Measurements from ENCODE around the gene ADAMTS16.
A peak's percentile ranks its signal among the peaks of the same experiment; 100 is the strongest.

The ADAMTS16 gene

DNA sequence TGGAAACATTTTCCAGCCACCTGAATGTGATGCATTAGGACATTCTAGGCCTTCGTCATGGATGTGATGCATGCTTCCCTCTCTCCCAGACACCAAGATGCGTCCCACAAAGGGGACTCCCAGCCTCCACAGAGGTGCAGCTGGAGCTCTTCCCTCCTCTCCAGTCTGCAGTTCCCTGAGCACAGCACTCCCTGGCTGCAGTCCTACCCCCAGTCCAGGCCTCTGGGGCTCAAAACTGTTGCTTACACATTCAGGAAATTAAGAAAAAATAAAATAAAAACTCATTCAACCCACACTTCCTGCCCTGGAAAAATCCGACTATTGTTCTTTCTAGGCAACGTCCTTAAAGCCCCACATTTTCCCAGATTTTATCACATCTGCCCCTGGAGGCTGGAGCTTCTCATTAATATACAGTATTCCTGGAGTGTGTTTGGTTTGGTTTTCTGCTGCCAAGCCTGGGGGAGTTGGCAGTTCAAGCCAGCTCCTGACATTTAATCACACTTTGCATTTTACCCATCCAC is 204.0 kb downstream of the ADAMTS16 start:
- peak; percentile 28 for DNase-seq (ENCODE audit: low read depth, low spot score)

- no peak for DNase-seq (ENCODE audit: low read depth, low spot score)
Measured at GRCh38 chr5:5344606-5345005, 204.5 kb downstream of the ADAMTS16 start.

- no peak for DNase-seq (ENCODE audit: low read depth, low spot score)
Measured at GRCh38 chr5:5347442-5347841, 207.3 kb downstream of the ADAMTS16 start.

- no peak for DNase-seq (ENCODE audit: low read depth, low spot score)
Measured at GRCh38 chr5:5348135-5348534, 208.0 kb downstream of the ADAMTS16 start.

DNA sequence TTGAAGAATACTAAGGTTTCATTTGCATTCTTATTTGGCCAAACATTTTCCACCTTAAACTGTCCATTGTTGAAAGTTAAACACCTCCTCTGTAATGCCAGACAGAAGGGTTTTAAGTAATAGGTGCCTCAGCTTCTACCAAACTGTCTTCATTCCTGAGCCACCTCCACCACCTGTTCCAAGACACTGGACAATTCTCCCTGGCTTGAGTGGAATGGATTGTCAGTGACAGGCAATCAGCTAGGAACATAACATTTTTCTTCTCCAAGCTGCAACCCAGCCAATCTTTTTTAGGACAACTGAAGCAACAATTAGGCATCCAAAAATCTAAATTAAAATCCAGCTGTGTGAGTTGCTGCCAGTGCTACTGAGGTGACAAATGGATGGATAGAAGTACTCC is 208.4 kb downstream of the ADAMTS16 start:
- DNase-seq (ENCODE audit: low read depth, low spot score) = no peak

GRCh38 chr5:5350101-5350500 is 210.0 kb downstream of the ADAMTS16 start:
- DNase-seq (ENCODE audit: low read depth, low spot score) = peak; percentile 57

DNA sequence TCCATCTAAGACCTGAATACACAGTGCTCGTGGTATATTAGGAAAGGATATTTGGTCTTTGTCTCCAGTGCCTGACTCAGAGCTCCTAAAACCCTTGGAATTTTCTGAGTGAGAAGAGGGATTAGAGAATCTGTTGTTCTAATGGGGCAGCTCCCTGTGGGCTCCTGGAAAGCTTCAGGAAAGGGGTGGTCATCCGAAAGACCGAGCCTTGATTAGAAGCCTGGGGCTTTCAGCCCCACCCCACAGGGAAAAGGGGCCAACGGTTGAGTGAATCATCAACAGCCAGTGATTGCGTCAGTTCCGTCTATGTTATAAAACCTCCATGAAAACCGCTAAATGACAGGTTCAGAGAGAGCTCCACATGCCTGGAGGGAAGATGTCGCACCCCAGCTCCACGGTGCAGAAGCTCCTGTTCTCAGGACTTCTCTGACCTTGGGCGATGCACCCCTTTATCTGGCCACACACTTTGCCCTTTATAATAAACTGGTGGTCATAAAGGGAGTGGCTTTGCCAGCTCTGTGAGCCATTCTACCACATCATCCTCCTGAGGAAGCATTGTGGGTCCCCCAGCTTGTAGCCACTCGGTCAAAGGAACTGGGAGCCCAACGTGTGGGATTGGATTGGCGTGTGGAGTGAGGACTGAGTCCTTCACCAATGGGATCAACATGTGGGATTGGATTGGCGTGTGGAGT is 211.3 kb downstream of the ADAMTS16 start:
- peak; percentile 79 for DNase-seq (ENCODE audit: low read depth, low spot score)

- DNase-seq (ENCODE audit: low read depth, low spot score) = no peak
Measured at GRCh38 chr5:5352675-5353074, 212.5 kb downstream of the ADAMTS16 start.

- no peak for DNase-seq (ENCODE audit: low read depth, low spot score)
Measured at GRCh38 chr5:5353681-5354080, 213.6 kb downstream of the ADAMTS16 start.

- DNase-seq (ENCODE audit: low read depth, low spot score) = no peak
Measured at GRCh38 chr5:5356765-5357164, 216.6 kb downstream of the ADAMTS16 start.

GRCh38 chr5:5359618-5360017 is 219.5 kb downstream of the ADAMTS16 start:
- no peak for DNase-seq (ENCODE audit: low read depth, low spot score)

- DNase-seq (ENCODE audit: low read depth, low spot score) = no peak
Measured at GRCh38 chr5:5360363-5360940, 220.3 kb downstream of the ADAMTS16 start.

DNA sequence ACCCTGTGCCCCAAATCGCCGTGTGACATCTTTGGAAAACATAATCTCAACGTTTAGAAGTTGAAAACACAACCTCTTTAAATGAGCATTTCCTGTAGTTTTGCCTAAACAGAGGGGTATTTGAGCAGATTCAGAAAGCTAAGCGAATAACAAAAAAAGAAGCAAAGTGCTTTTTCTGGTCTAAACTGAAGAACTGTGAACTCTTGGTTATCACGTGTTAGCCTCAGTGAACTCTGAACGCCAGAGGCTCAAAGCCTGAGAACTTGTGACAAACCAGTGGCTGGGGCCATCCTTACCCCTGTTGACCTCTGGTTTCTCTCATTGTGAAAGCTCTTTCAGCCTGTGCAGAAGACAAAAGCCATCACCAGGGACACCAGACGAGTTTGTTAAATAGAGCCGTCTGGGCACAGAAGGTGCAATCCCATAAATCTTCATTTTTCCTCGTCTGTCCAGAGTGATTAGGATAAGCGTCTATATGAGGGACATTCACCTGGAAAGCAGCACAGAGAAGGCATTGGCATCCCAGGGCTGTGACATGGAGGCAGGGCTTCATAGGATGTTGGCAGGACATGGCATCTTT is 220.9 kb downstream of the ADAMTS16 start:
- no peak for DNase-seq (ENCODE audit: low read depth, low spot score)

DNA sequence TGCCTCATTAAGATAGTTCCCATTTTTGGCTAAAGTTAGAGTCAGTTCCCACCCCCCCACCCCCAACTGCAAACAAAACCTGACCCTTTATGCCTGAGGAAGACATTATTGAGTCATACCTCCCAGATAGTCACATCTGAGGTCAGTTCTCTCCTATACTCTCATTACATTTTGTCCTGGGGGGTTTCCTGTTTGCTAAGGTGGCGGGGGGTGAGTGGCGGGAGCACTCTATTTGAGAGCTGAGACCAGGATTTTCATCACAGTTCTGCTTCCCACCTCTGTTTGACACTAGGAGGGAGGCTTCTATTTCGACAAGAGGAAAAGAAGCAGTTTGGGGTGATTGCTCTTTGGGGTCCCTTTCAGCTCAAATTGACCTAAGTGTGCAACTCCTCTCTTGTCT is 222.9 kb downstream of the ADAMTS16 start:
- DNase-seq (ENCODE audit: low read depth, low spot score) = no peak

GRCh38 chr5:5364932-5365331 is 224.8 kb downstream of the ADAMTS16 start:
- DNase-seq (ENCODE audit: low read depth, low spot score) = no peak

DNA sequence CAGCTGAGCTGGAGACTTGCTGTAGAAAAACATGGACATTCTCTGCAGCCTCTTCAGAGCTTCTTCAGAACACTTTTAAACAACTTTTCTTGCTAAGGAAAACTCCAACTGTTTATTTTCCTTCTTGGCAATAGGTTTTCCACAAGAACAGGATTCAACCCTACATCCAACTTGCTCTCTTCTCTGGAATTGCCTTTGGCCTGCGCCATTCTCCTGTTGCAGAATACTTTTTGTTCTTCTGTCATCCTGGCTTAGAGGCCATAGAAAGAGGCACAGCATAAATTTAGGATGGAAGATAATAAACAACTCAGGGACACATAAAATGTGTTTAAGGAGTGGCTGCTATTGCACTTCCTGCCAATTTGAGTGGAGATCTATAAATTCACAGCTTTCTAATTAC is 227.6 kb downstream of the ADAMTS16 start:
- DNase-seq (ENCODE audit: low read depth, low spot score) = no peak

- DNase-seq (ENCODE audit: low read depth, low spot score) = no peak
Measured at GRCh38 chr5:5369051-5369605, 229.0 kb downstream of the ADAMTS16 start.

Data from astrocyte of the hippocampus (primary cell).